MM.1S (cell line): ENCODE results near the gene NDUFA8.

ENCODE experiments used
- EZH2phosphoT487 ChIP-seq: fragments of 300-600 bp; sonication (generic); IDR thresholded peaks from 2 replicates; pipeline ENCODE4 v1.6.1; 2018; ENCODE audit warnings: antibody characterized with exemption, low read length
- TF ChIP-seq, protein P1 (sequence below): fragments of 300-600 bp; sonication (generic); IDR thresholded peaks from 2 replicates; pipeline ENCODE4 v1.5.1; 2016; ENCODE audit warnings: antibody characterized with exemption, low read length, mixed read lengths

- TF ChIP-seq, protein P1, sequence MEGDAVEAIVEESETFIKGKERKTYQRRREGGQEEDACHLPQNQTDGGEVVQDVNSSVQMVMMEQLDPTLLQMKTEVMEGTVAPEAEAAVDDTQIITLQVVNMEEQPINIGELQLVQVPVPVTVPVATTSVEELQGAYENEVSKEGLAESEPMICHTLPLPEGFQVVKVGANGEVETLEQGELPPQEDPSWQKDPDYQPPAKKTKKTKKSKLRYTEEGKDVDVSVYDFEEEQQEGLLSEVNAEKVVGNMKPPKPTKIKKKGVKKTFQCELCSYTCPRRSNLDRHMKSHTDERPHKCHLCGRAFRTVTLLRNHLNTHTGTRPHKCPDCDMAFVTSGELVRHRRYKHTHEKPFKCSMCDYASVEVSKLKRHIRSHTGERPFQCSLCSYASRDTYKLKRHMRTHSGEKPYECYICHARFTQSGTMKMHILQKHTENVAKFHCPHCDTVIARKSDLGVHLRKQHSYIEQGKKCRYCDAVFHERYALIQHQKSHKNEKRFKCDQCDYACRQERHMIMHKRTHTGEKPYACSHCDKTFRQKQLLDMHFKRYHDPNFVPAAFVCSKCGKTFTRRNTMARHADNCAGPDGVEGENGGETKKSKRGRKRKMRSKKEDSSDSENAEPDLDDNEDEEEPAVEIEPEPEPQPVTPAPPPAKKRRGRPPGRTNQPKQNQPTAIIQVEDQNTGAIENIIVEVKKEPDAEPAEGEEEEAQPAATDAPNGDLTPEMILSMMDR = no peak
- TF ChIP-seq EZH2phosphoT487 = no peak
These were observed 17.9 kb downstream of the NDUFA8 start for GRCh38 chr9:122141671-122142070.
